Measurements from ENCODE around the gene AGAP1. TPM values are rescaled to one million over a fixed set of nuclear protein-coding genes. Genes with fewer than 3 reads are reported as not detected.

AGAP1 gene
- total and polyA plus RNA-seq, 4 donors: 2.0 to 8.5 (median 5.4) TPM

GRCh38 chr2:236073867-236074655 is 580.2 kb downstream of the AGAP1 start:
- WGBS: 84% methylated on average over 8 of the region's 8 CpGs
- no peak overlapping the region for H3K9ac ChIP-seq (ENCODE audit: low read depth in 1 of 2, low read length in 2 of 2)
- H3K4me1 ChIP-seq (ENCODE audit: control insufficient read depth in 4 of 4, insufficient read depth in 4 of 4, low read length in 3 of 4): no peaks in the 10 kb centered on the region
- TF ChIP-seq NR2F2 (IDR thresholded peaks at IDR 0.05) (no peak), HNF4A (conservative IDR thresholded peaks at IDR 0.05) (no peak), RXRA (IDR thresholded peaks at IDR 0.05) (no peak), FOXA1 (IDR thresholded peaks at IDR 0.05) (no peak), YY1 (IDR thresholded peaks at IDR 0.05) (no peak), HNF4G (IDR thresholded peaks at IDR 0.05) (no peak), REST (IDR thresholded peaks at IDR 0.05) (no peak), EGR1 (IDR thresholded peaks at IDR 0.05; ENCODE audit: low read depth in 2 of 2) (no peak), TAF1 (conservative IDR thresholded peaks at IDR 0.05) (no peak), SP1 (IDR thresholded peaks at IDR 0.05) (no peak), ATF3 (IDR thresholded peaks at IDR 0.05) (no peak), GABPA (IDR thresholded peaks at IDR 0.05 in 1 of 2, conservative IDR thresholded peaks at IDR 0.05 in 1 of 2) (no peak), JUND (IDR thresholded peaks at IDR 0.05) (no peak), MAX (IDR thresholded peaks at IDR 0.05) (no peak), RAD21 (IDR thresholded peaks at IDR 0.05) (no peak)
- TF ChIP-seq, protein P1, sequence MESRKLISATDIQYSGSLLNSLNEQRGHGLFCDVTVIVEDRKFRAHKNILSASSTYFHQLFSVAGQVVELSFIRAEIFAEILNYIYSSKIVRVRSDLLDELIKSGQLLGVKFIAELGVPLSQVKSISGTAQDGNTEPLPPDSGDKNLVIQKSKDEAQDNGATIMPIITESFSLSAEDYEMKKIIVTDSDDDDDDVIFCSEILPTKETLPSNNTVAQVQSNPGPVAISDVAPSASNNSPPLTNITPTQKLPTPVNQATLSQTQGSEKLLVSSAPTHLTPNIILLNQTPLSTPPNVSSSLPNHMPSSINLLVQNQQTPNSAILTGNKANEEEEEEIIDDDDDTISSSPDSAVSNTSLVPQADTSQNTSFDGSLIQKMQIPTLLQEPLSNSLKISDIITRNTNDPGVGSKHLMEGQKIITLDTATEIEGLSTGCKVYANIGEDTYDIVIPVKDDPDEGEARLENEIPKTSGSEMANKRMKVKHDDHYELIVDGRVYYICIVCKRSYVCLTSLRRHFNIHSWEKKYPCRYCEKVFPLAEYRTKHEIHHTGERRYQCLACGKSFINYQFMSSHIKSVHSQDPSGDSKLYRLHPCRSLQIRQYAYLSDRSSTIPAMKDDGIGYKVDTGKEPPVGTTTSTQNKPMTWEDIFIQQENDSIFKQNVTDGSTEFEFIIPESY (IDR thresholded peaks at IDR 0.05): no peak
- TF ChIP-seq, protein P2, sequence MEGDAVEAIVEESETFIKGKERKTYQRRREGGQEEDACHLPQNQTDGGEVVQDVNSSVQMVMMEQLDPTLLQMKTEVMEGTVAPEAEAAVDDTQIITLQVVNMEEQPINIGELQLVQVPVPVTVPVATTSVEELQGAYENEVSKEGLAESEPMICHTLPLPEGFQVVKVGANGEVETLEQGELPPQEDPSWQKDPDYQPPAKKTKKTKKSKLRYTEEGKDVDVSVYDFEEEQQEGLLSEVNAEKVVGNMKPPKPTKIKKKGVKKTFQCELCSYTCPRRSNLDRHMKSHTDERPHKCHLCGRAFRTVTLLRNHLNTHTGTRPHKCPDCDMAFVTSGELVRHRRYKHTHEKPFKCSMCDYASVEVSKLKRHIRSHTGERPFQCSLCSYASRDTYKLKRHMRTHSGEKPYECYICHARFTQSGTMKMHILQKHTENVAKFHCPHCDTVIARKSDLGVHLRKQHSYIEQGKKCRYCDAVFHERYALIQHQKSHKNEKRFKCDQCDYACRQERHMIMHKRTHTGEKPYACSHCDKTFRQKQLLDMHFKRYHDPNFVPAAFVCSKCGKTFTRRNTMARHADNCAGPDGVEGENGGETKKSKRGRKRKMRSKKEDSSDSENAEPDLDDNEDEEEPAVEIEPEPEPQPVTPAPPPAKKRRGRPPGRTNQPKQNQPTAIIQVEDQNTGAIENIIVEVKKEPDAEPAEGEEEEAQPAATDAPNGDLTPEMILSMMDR (IDR thresholded peaks at IDR 0.05; ENCODE audit: low read depth, low read length, missing input control): no peak
- H3K27me3 ChIP-seq (ENCODE audit: control insufficient read depth in 4 of 4, insufficient read depth in 4 of 4, low read length in 3 of 4): no peaks in the 10 kb centered on the region
- H3K9me3 ChIP-seq (ENCODE audit: control insufficient read depth in 4 of 4, low read length in 3 of 4): no peaks in the 10 kb centered on the region
- H3K36me3 ChIP-seq (ENCODE audit: control insufficient read depth in 4 of 4, insufficient read depth in 3 of 4, low read depth in 1 of 4, low read length in 3 of 4): no peaks in the 10 kb centered on the region
- DNase-seq (ENCODE audit: low spot score): no peak
- H3K27ac ChIP-seq (ENCODE audit: low read depth in 1 of 2, low read length in 2 of 2): no peak overlapping the region
- H3K4me3 ChIP-seq (ENCODE audit: low read depth in 1 of 3, low read length in 3 of 3): no peak overlapping the region

Data from liver (tissue), 9 donors.